WTC11 (cell line): ENCODE data around the gene ATP2B2. TPM values are rescaled to one million over a fixed set of nuclear protein-coding genes. Genes with fewer than 3 reads are reported as not detected.

Experiments
- ATAC-seq: fragments of 200-7000 bp; cut with Tn5 transposase; 2 replicates; pipeline ENCODE4 v1.10.0; 2021; ENCODE audit warnings: mild to moderate bottlenecking, moderate library complexity
- CTCF ChIA-PET: fragments of 300-600 bp; sonication (Branson Sonifier 250); formaldehyde crosslinking; loops from one replicate; lab custom pipeline; 2021; ENCODE audit warnings: antibody characterized with exemption; lab: Charles Lee
- POLR2A ChIA-PET: fragments of 350-600 bp; sonication (Branson Sonifier 250); formaldehyde crosslinking; loops from one replicate; lab custom pipeline; 2021; ENCODE audit warnings: antibody characterized with exemption; lab: Charles Lee
- DNase-seq: peaks from one replicate; pipeline ENCODE4 v3.0.0; 2021; ENCODE audit warnings: low spot score
- H3K27ac Mint-ChIP-seq: 2 replicates; pipeline ENCODE4 v1.8.0; 2021; ENCODE audit warnings: mixed read lengths
- H3K27me3 Mint-ChIP-seq: 2 replicates; pipeline ENCODE4 v1.8.0; 2021; ENCODE audit warnings: low read depth, mild to moderate bottlenecking, moderate library complexity, mixed read lengths
- H3K36me3 Mint-ChIP-seq: 2 replicates; pipeline ENCODE4 v1.8.0; 2021; ENCODE audit warnings: mixed read lengths
- H3K4me1 Mint-ChIP-seq: 2 replicates; pipeline ENCODE4 v1.8.0; 2022; ENCODE audit warnings: mixed read lengths
- H3K4me3 Mint-ChIP-seq: 2 replicates; pipeline ENCODE4 v1.8.0; 2021; ENCODE audit warnings: mild to moderate bottlenecking, moderate library complexity, mixed read lengths
- H3K9me3 Mint-ChIP-seq: 2 replicates; pipeline ENCODE4 v1.8.0; 2021; ENCODE audit warnings: mixed read lengths
- CREB1 ChIP-seq: sonication (generic); formaldehyde crosslinking; IDR thresholded peaks from 2 replicates; pipeline ENCODE4 v1.8.0; 2023; ENCODE audit warnings: mild to moderate bottlenecking, missing genetic modification reagents
- ESRRA ChIP-seq: sonication (generic); formaldehyde crosslinking; IDR thresholded peaks from 2 replicates; pipeline ENCODE4 v1.8.1; 2022; ENCODE audit warnings: mild to moderate bottlenecking, missing genetic modification reagents, borderline replicate concordance
- GABPB1 ChIP-seq: sonication (generic); formaldehyde crosslinking; IDR thresholded peaks from 2 replicates; pipeline ENCODE4 v1.8.1; 2023; ENCODE audit warnings: mild to moderate bottlenecking, missing genetic modification reagents
- SMAD4 ChIP-seq: sonication (generic); formaldehyde crosslinking; IDR thresholded peaks from 2 replicates; pipeline ENCODE4 v1.8.0; 2022; ENCODE audit warnings: mild to moderate bottlenecking, missing genetic modification reagents
- ZBTB21 ChIP-seq: sonication (generic); formaldehyde crosslinking; IDR thresholded peaks from 2 replicates; pipeline ENCODE4 v1.8.1; 2023; ENCODE audit warnings: mild to moderate bottlenecking, missing genetic modification reagents, borderline replicate concordance
- total RNA-seq: library from RNA; stranded (reverse); gene quantifications from 3 replicates; pipeline ENCODE4 v1.2.3, GENCODE V29; 2021
- TF ChIP-seq, protein P1 (sequence below): sonication (generic); formaldehyde crosslinking; IDR thresholded peaks from 2 replicates; pipeline ENCODE4 v1.8.1; 2023; ENCODE audit warnings: mild to moderate bottlenecking, missing genetic modification reagents, moderate library complexity
- TF ChIP-seq, protein P2 (sequence below): fragments of 200-600 bp; IDR thresholded peaks from 2 replicates; pipeline ENCODE4 v1.8.0; 2022; ENCODE audit warnings: antibody characterized with exemption
- TF ChIP-seq, protein P3 (sequence below): sonication (generic); formaldehyde crosslinking; IDR thresholded peaks from 2 replicates; pipeline ENCODE4 v1.8.0; 2022; ENCODE audit warnings: mild to moderate bottlenecking, missing genetic modification reagents
- TF ChIP-seq, protein P4 (sequence below): fragments of 250-450 bp; sonication (Bioruptor Pico); IDR thresholded peaks from 2 replicates; pipeline ENCODE4 v1.9.0; 2021; ENCODE audit warnings: mild to moderate bottlenecking
- TF ChIP-seq, protein P5 (sequence below): fragments of 250-450 bp; sonication (Bioruptor Pico); IDR thresholded peaks from 2 replicates; pipeline ENCODE4 v1.8.0; 2021; ENCODE audit warnings: mild to moderate bottlenecking
- TF ChIP-seq, protein P6 (sequence below): sonication (generic); formaldehyde crosslinking; IDR thresholded peaks from 2 replicates; pipeline ENCODE4 v1.8.0; 2023; ENCODE audit warnings: mild to moderate bottlenecking, missing genetic modification reagents
- TF ChIP-seq, protein P7 (sequence below): fragments of 250-450 bp; sonication (Bioruptor Pico); IDR thresholded peaks from 2 replicates; pipeline ENCODE4 v2.1.2; 2022; ENCODE audit warnings: mild to moderate bottlenecking, moderate library complexity

ATP2B2 gene
- total RNA-seq, 1 experiment from 2014 or later = 0.48 TPM

DNA sequence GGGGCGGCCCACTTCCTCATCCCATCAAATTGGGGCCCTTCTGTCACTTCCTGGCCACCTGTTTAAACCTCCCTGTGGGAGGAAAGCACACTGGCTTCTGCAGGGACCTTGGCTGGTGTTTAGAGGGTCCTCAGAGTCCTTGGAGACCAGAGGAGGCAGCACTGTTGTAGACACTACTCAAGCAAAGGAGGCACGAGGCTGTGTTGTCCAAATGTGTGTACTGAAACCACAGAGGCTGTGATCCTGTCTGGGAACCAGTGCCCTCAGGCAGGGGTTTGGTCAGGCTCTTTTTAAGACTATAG lies 172.1 kb downstream of the ATP2B2 start (continued):
- TF ChIP-seq, protein P1, sequence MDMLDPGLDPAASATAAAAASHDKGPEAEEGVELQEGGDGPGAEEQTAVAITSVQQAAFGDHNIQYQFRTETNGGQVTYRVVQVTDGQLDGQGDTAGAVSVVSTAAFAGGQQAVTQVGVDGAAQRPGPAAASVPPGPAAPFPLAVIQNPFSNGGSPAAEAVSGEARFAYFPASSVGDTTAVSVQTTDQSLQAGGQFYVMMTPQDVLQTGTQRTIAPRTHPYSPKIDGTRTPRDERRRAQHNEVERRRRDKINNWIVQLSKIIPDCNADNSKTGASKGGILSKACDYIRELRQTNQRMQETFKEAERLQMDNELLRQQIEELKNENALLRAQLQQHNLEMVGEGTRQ (CRISPR knock-in tag) = no peak
- TF ChIP-seq, protein P2, sequence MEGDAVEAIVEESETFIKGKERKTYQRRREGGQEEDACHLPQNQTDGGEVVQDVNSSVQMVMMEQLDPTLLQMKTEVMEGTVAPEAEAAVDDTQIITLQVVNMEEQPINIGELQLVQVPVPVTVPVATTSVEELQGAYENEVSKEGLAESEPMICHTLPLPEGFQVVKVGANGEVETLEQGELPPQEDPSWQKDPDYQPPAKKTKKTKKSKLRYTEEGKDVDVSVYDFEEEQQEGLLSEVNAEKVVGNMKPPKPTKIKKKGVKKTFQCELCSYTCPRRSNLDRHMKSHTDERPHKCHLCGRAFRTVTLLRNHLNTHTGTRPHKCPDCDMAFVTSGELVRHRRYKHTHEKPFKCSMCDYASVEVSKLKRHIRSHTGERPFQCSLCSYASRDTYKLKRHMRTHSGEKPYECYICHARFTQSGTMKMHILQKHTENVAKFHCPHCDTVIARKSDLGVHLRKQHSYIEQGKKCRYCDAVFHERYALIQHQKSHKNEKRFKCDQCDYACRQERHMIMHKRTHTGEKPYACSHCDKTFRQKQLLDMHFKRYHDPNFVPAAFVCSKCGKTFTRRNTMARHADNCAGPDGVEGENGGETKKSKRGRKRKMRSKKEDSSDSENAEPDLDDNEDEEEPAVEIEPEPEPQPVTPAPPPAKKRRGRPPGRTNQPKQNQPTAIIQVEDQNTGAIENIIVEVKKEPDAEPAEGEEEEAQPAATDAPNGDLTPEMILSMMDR = no peak
- TF ChIP-seq, protein P3, sequence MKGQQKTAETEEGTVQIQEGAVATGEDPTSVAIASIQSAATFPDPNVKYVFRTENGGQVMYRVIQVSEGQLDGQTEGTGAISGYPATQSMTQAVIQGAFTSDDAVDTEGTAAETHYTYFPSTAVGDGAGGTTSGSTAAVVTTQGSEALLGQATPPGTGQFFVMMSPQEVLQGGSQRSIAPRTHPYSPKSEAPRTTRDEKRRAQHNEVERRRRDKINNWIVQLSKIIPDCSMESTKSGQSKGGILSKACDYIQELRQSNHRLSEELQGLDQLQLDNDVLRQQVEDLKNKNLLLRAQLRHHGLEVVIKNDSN (CRISPR knock-in tag) = no peak

DNA sequence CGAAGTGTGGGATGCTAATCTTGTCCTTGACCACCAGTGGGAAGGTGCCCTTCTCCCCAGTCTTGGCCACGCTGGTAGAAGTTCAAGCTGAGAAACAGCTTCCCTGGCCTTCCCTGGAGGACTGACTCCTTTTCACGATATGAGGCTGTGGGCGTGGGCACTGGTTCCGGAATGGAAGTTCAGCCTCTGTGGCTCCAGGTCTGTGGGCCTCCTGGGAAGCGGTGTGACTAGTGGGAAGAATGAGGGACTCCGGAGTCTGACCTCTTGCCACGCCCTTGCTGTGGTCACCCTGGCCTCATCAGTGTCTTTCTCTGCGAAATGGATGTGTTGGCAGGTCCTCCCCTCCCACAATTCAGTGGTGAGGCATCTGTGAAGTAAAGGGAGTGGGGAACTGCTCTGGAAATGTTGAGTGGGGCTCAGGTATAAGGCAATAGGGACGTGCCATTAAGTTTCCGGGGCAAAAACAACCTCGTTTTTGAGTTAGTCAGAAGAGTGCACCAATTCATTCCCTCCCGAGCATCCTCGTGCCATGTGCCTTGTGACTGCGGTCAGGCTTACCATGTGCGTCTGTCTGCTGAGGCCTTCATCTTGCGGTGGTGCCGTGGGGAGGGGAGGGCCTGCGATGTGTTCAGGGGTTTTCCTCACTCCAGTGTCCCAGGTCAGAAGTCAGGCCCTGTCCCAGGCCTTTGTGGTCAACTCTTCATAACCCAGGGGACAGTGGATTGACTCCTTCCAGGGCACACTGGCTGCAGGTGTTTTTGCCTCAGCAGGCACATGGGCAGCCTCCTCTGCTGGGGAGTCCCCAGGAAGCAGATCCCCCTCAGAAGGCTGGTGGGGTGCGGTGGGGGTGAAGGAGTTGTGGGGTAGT lies 172.7 kb downstream of the ATP2B2 start:
- DNase-seq (no peak), ATAC-seq (no peak)
- ChIA-PET CTCF (interaction anchor here (1.0 kb wide), 1 partner anchor 10 kb away, joined by 5 read pairs; no protein-coding TSS in a partner anchor), POLR2A (no interaction called here)
- no peaks in the 10 kb centered on the region for H3K36me3 Mint-ChIP-seq
- H3K27me3 Mint-ChIP-seq = peaks cover 17% of the 10 kb centered on the region
- H3K9me3 Mint-ChIP-seq = no peaks in the 10 kb centered on the region
- 0 out of 2 replicates have a peak, but pooled peaks cover 2% of the 10 kb centered on the region for H3K4me1 Mint-ChIP-seq
- H3K27ac Mint-ChIP-seq = no peak overlapping the region
- TF ChIP-seq CREB1 (CRISPR knock-in tag) = no peak
- TF ChIP-seq, protein P4, sequence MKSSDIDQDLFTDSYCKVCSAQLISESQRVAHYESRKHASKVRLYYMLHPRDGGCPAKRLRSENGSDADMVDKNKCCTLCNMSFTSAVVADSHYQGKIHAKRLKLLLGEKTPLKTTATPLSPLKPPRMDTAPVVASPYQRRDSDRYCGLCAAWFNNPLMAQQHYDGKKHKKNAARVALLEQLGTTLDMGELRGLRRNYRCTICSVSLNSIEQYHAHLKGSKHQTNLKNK (CRISPR knock-in tag) = no peak
- TF ChIP-seq, protein P5, sequence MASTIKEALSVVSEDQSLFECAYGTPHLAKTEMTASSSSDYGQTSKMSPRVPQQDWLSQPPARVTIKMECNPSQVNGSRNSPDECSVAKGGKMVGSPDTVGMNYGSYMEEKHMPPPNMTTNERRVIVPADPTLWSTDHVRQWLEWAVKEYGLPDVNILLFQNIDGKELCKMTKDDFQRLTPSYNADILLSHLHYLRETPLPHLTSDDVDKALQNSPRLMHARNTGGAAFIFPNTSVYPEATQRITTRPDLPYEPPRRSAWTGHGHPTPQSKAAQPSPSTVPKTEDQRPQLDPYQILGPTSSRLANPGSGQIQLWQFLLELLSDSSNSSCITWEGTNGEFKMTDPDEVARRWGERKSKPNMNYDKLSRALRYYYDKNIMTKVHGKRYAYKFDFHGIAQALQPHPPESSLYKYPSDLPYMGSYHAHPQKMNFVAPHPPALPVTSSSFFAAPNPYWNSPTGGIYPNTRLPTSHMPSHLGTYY (CRISPR knock-in tag) = no peak
- TF ChIP-seq, protein P6, sequence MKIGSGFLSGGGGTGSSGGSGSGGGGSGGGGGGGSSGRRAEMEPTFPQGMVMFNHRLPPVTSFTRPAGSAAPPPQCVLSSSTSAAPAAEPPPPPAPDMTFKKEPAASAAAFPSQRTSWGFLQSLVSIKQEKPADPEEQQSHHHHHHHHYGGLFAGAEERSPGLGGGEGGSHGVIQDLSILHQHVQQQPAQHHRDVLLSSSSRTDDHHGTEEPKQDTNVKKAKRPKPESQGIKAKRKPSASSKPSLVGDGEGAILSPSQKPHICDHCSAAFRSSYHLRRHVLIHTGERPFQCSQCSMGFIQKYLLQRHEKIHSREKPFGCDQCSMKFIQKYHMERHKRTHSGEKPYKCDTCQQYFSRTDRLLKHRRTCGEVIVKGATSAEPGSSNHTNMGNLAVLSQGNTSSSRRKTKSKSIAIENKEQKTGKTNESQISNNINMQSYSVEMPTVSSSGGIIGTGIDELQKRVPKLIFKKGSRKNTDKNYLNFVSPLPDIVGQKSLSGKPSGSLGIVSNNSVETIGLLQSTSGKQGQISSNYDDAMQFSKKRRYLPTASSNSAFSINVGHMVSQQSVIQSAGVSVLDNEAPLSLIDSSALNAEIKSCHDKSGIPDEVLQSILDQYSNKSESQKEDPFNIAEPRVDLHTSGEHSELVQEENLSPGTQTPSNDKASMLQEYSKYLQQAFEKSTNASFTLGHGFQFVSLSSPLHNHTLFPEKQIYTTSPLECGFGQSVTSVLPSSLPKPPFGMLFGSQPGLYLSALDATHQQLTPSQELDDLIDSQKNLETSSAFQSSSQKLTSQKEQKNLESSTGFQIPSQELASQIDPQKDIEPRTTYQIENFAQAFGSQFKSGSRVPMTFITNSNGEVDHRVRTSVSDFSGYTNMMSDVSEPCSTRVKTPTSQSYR (CRISPR knock-in tag) = no peak
- TF ChIP-seq SMAD4 (CRISPR knock-in tag) = no peak
- TF ChIP-seq, protein P7, sequence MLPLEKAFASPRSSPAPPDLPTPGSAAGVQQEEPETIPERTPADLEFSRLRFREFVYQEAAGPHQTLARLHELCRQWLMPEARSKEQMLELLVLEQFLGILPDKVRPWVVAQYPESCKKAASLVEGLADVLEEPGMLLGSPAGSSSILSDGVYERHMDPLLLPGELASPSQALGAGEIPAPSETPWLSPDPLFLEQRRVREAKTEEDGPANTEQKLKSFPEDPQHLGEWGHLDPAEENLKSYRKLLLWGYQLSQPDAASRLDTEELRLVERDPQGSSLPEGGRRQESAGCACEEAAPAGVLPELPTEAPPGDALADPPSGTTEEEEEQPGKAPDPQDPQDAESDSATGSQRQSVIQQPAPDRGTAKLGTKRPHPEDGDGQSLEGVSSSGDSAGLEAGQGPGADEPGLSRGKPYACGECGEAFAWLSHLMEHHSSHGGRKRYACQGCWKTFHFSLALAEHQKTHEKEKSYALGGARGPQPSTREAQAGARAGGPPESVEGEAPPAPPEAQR (CRISPR knock-in tag) = no peak
- no peak for TF ChIP-seq GABPB1 (CRISPR knock-in tag)
- no peak for TF ChIP-seq ZBTB21 (CRISPR knock-in tag)
- no peak for TF ChIP-seq ESRRA (CRISPR knock-in tag)
- H3K4me3 Mint-ChIP-seq = no peak overlapping the region
